ENCODE measurements around the gene ZFHX2. TPM values are rescaled to one million over a fixed set of nuclear protein-coding genes. Genes with fewer than 3 reads are reported as not detected.
A peak's percentile ranks its signal among the peaks of the same experiment; 100 is the strongest.

Gene ZFHX2
- polyA plus RNA-seq, 1 donor from 2014 or later = 0.72 TPM

GRCh38 chr14:23538785-23539184 lies 12.8 kb downstream of the ZFHX2 start:
- H3K4me2 ChIP-seq (ENCODE audit: low read length) = peak overlapping the region; percentile 63
- H2AFZ ChIP-seq (ENCODE audit: low read depth, low read length) = no peak overlapping the region
- H3K9me2 ChIP-seq (ENCODE audit: insufficient read depth, low read length) = no peaks in the 10 kb centered on the region
- H3K9ac ChIP-seq (ENCODE audit: low read length) = peak overlapping the region; percentile 62
- peak overlapping the region; percentile 91 for H3K27ac ChIP-seq (ENCODE audit: low read length)
- H3K36me3 ChIP-seq (ENCODE audit: insufficient read depth, low read length) = peaks cover 5% of the 10 kb centered on the region
- no peaks in the 10 kb centered on the region for H4K20me1 ChIP-seq (ENCODE audit: insufficient read depth)
- peak overlapping the region; percentile 54 for H3K4me3 ChIP-seq (ENCODE audit: low read length)
- TF ChIP-seq EP300 (conservative IDR thresholded peaks at IDR 0.05; ENCODE audit: poor library complexity, severe bottlenecking) (peak; percentile 24), RAD21 (conservative IDR thresholded peaks at IDR 0.05) (no peak), POLR2AphosphoS5 (IDR thresholded peaks at IDR 0.05) (peak; percentile 76)
- no peaks in the 10 kb centered on the region for H3K9me3 ChIP-seq (ENCODE audit: low read length)
- H3K79me2 ChIP-seq (replicated peaks; ENCODE audit: insufficient read depth, low read length) = peaks cover 7% of the 10 kb centered on the region
- H3F3A ChIP-seq (ENCODE audit: insufficient read depth, low read length, poor library complexity, severe bottlenecking) = no peaks in the 10 kb centered on the region
- H3K27me3 ChIP-seq (ENCODE audit: insufficient read depth, low read depth, low read length) = no peaks in the 10 kb centered on the region

GRCh38 chr14:23538050-23538718 lies 13.4 kb downstream of the ZFHX2 start:
- no peaks in the 10 kb centered on the region for H3K9me2 ChIP-seq (ENCODE audit: insufficient read depth, low read length)
- TF ChIP-seq EP300 (conservative IDR thresholded peaks at IDR 0.05; ENCODE audit: poor library complexity, severe bottlenecking) (no peak), SMC3 (conservative IDR thresholded peaks at IDR 0.05; ENCODE audit: poor library complexity) (no peak), CTCF (IDR thresholded peaks at IDR 0.05; ENCODE audit: poor library complexity, severe bottlenecking) (no peak), TAF1 (IDR thresholded peaks at IDR 0.05; ENCODE audit: low read depth) (no peak), POLR2AphosphoS5 (IDR thresholded peaks at IDR 0.05) (no peak), REST (IDR thresholded peaks at IDR 0.05; ENCODE audit: borderline replicate concordance) (no peak), RAD21 (conservative IDR thresholded peaks at IDR 0.05) (no peak), MXI1 (conservative IDR thresholded peaks at IDR 0.05; ENCODE audit: poor library complexity, severe bottlenecking) (no peak), EZH2 (IDR thresholded peaks at IDR 0.05; ENCODE audit: borderline replicate concordance, insufficient read depth, low read length, poor library complexity, severe bottlenecking) (no peak)
- no peak overlapping the region for H2AFZ ChIP-seq (ENCODE audit: low read depth, low read length)
- peak overlapping the region; percentile 62 for H3K9ac ChIP-seq (ENCODE audit: low read length)
- H3K4me2 ChIP-seq (ENCODE audit: low read length) = peak overlapping the region; percentile 63
- H3F3A ChIP-seq (ENCODE audit: insufficient read depth, low read length, poor library complexity, severe bottlenecking) = no peaks in the 10 kb centered on the region
- H3K36me3 ChIP-seq (ENCODE audit: insufficient read depth, low read length) = no peaks in the 10 kb centered on the region
- no peaks in the 10 kb centered on the region for H4K20me1 ChIP-seq (ENCODE audit: insufficient read depth)
- H3K79me2 ChIP-seq (replicated peaks; ENCODE audit: insufficient read depth, low read length) = peaks cover 5% of the 10 kb centered on the region
- peak overlapping the region; percentile 91 for H3K27ac ChIP-seq (ENCODE audit: low read length)
- no peaks in the 10 kb centered on the region for H3K9me3 ChIP-seq (ENCODE audit: low read length)
- H3K4me3 ChIP-seq (ENCODE audit: low read length) = peak overlapping the region; percentile 54
- H3K27me3 ChIP-seq (ENCODE audit: insufficient read depth, low read depth, low read length) = no peaks in the 10 kb centered on the region
